PC-3 (cell line): ENCODE results near the gene TCN2. TPM values are rescaled to one million over a fixed set of nuclear protein-coding genes. Genes with fewer than 3 reads are reported as not detected.

Experiments
- ATAC-seq: fragments of 200-7000 bp; cut with Tn5 transposase; 2 replicates; pipeline ENCODE4 v1.9.1; 2020; ENCODE audit warnings: mild to moderate bottlenecking, moderate library complexity
- BruUV-seq: library from RNA; stranded (reverse); fragments of 400-500 nt; replicated peaks from 2 replicates; lab custom pipeline; 2021; lab: Mats Ljungman, UMichigan
- CTCF ChIA-PET: fragments of 300-600 bp; sonication (Branson Sonifier 250); formaldehyde crosslinking; loops from one replicate; lab custom pipeline; 2022; ENCODE audit warnings: antibody characterized with exemption; lab: Charles Lee
- POLR2A ChIA-PET: fragments of 300-600 bp; sonication (Branson Sonifier 250); formaldehyde crosslinking; loops from one replicate; lab custom pipeline; 2022; ENCODE audit warnings: antibody characterized with exemption; ENCODE audit not compliant: unreplicated experiment; lab: Charles Lee
- DNase-seq: peaks from one replicate; pipeline ENCODE4 v3.0.0-alpha.2; 2015
- H2AFZ ChIP-seq: fragments of 300-600 bp; sonication (generic); 2 replicates; pipeline ENCODE4 v1.6.0; 2016; ENCODE audit warnings: antibody characterized with exemption, low read length
- H3F3A ChIP-seq: fragments of 300-600 bp; sonication (generic); one replicate; pipeline ENCODE4 v1.6.0; 2017; ENCODE audit warnings: antibody characterized with exemption, low read length, control low read depth, mild to moderate bottlenecking; ENCODE audit not compliant: unreplicated experiment
- H3K27ac ChIP-seq: fragments of 300-600 bp; sonication (generic); 2 replicates; pipeline ENCODE4 v1.5.1; 2016; ENCODE audit warnings: mild to moderate bottlenecking, low read length
- H3K27me3 ChIP-seq: fragments of 300-600 bp; sonication (generic); 2 replicates; pipeline ENCODE4 v1.6.1; 2016; ENCODE audit warnings: low read length, mixed read lengths
- H3K36me3 ChIP-seq: fragments of 300-600 bp; sonication (generic); 2 replicates; pipeline ENCODE4 v1.6.1; 2016; ENCODE audit warnings: low read depth, mixed run types, low read length, mixed read lengths
- H3K4me1 ChIP-seq: fragments of 300-600 bp; sonication (generic); 2 replicates; pipeline ENCODE4 v1.5.1; 2016; ENCODE audit warnings: low read length; ENCODE audit not compliant: insufficient read depth
- H3K4me2 ChIP-seq: fragments of 300-600 bp; sonication (generic); 2 replicates; pipeline ENCODE4 v1.6.0; 2016; ENCODE audit warnings: low read length
- H3K4me3 ChIP-seq: fragments of 300-600 bp; sonication (generic); 2 replicates; pipeline ENCODE4 v1.5.1; 2016; ENCODE audit warnings: mild to moderate bottlenecking, low read length, mixed read lengths
- H3K79me2 ChIP-seq: fragments of 300-600 bp; sonication (generic); 2 replicates; pipeline ENCODE4 v1.6.1; 2017; ENCODE audit warnings: low read length, mixed read lengths
- H3K9ac ChIP-seq: fragments of 300-600 bp; sonication (generic); 2 replicates; pipeline ENCODE4 v1.6.0; 2016; ENCODE audit warnings: mild to moderate bottlenecking, low read length
- H3K9me2 ChIP-seq: fragments of 300-600 bp; sonication (generic); replicated peaks from 2 replicates; pipeline ENCODE4 v1.6.1; 2016; ENCODE audit warnings: mixed run types, low read length, mixed read lengths
- H3K9me3 ChIP-seq: fragments of 300-600 bp; sonication (generic); 2 replicates; pipeline ENCODE4 v1.6.1; 2016; ENCODE audit warnings: low read length, mixed read lengths
- H4K20me1 ChIP-seq: fragments of 300-600 bp; sonication (generic); 2 replicates; pipeline ENCODE4 v1.6.1; 2016; ENCODE audit warnings: low read length, mixed read lengths
- CTCF ChIP-seq: fragments of 300-600 bp; sonication (generic); conservative IDR thresholded peaks from 2 replicates; pipeline ENCODE4 v1.5.1; 2017; ENCODE audit warnings: antibody characterized with exemption, low read depth, mild to moderate bottlenecking, low read length
- EZH2 ChIP-seq: fragments of 300-600 bp; sonication (generic); IDR thresholded peaks from one replicate; pipeline ENCODE4 v1.6.1; 2017; ENCODE audit warnings: antibody characterized with exemption, mild to moderate bottlenecking, low read length; ENCODE audit not compliant: unreplicated experiment
- EZH2phosphoT487 ChIP-seq: fragments of 300-600 bp; sonication (generic); IDR thresholded peaks from 2 replicates; pipeline ENCODE4 v1.6.1; 2018; ENCODE audit warnings: mild to moderate bottlenecking, antibody characterized with exemption, low read length, borderline replicate concordance
- intact Hi-C: fragments of 100-400 bp; cut with micrococcal nuclease; formaldehyde crosslinking; loops from 2 replicates; pipeline ENCODE4 v1.9.0; 2023
- total RNA-seq: library from RNA; depleted of rRNA; stranded (reverse); fragments of >200 nt; gene quantifications from 2 replicates; pipeline ENCODE4 v1.2.3, GENCODE V29; 2014

Gene TCN2
- total RNA-seq, 1 experiment from 2014 or later: 1.7 TPM

GRCh38 chr22:30612789-30613188 lies 5.8 kb downstream of the TCN2 start:
- TF ChIP-seq EZH2 (no peak), CTCF (no peak), EZH2phosphoT487 (no peak)
- no peaks in the 10 kb centered on the region for H4K20me1 ChIP-seq
- H3K4me2 ChIP-seq: no peak overlapping the region
- H3K27ac ChIP-seq: no peak overlapping the region
- no TSS peak for BruUV-seq
- no peaks in the 10 kb centered on the region for H3K9me2 ChIP-seq
- no peaks in the 10 kb centered on the region for H3K27me3 ChIP-seq
- no peaks in the 10 kb centered on the region for H3K79me2 ChIP-seq
- no peaks in the 10 kb centered on the region for H3K36me3 ChIP-seq
- DNase-seq: no peak
- H3K9ac ChIP-seq: no peak overlapping the region
- ChIA-PET POLR2A (no interaction called here), CTCF (no interaction called here)
- H3F3A ChIP-seq: no peaks in the 10 kb centered on the region
- intact Hi-C loops: no loop called here
- no peak overlapping the region for H3K4me3 ChIP-seq
- H2AFZ ChIP-seq: no peak overlapping the region
- no peaks in the 10 kb centered on the region for H3K9me3 ChIP-seq
- H3K4me1 ChIP-seq: peaks cover 14% of the 10 kb centered on the region
- ATAC-seq: no peak

GRCh38 chr22:30614268-30614667 lies 7.3 kb downstream of the TCN2 start:
- H3K9me3 ChIP-seq: no peaks in the 10 kb centered on the region
- H3K9ac ChIP-seq: no peak overlapping the region
- TF ChIP-seq CTCF (no peak), EZH2 (no peak), EZH2phosphoT487 (no peak)
- ChIA-PET CTCF (no interaction called here), POLR2A (no interaction called here)
- ATAC-seq (no peak), DNase-seq (no peak)
- H3K27ac ChIP-seq: no peak overlapping the region
- H3K4me2 ChIP-seq: no peak overlapping the region
- H3K36me3 ChIP-seq: no peaks in the 10 kb centered on the region
- H3K27me3 ChIP-seq: no peaks in the 10 kb centered on the region
- peaks cover 6% of the 10 kb centered on the region for H3K4me1 ChIP-seq
- H2AFZ ChIP-seq: no peak overlapping the region
- no peaks in the 10 kb centered on the region for H3K79me2 ChIP-seq
- no peaks in the 10 kb centered on the region for H3F3A ChIP-seq
- intact Hi-C loops: no loop called here
- no peaks in the 10 kb centered on the region for H3K9me2 ChIP-seq
- BruUV-seq: no TSS peak
- H3K4me3 ChIP-seq: no peak overlapping the region
- no peaks in the 10 kb centered on the region for H4K20me1 ChIP-seq

GRCh38 chr22:30614879-30615278 lies 7.9 kb downstream of the TCN2 start:
- no peaks in the 10 kb centered on the region for H4K20me1 ChIP-seq
- TF ChIP-seq CTCF: no peak
- no peak for TF ChIP-seq EZH2
- no peak for TF ChIP-seq EZH2phosphoT487
- no peak overlapping the region for H3K9ac ChIP-seq
- H2AFZ ChIP-seq: no peak overlapping the region
- H3K9me3 ChIP-seq: no peaks in the 10 kb centered on the region
- intact Hi-C loops: no loop called here
- no peaks in the 10 kb centered on the region for H3K27me3 ChIP-seq
- ChIA-PET CTCF (no interaction called here), POLR2A (no interaction called here)
- no peak overlapping the region for H3K4me2 ChIP-seq
- ATAC-seq (no peak), DNase-seq (no peak)
- BruUV-seq: no TSS peak
- no peaks in the 10 kb centered on the region for H3K9me2 ChIP-seq
- H3K36me3 ChIP-seq: no peaks in the 10 kb centered on the region
- H3K27ac ChIP-seq: no peak overlapping the region
- no peaks in the 10 kb centered on the region for H3K79me2 ChIP-seq
- no peaks in the 10 kb centered on the region for H3F3A ChIP-seq
- H3K4me3 ChIP-seq: no peak overlapping the region
- H3K4me1 ChIP-seq: peaks cover under 1% of the 10 kb centered on the region; the same call in 1 of the 2 replicates
